Skeletal muscle cell (primary cell): Measurements from ENCODE around the gene RIPOR3.
"Not testable (repeated sequence)": the region's sequence is repeated elsewhere in the genome, so short reads cannot be mapped to it uniquely, and the experiment has no call there.

Experiments
- DNase-seq: peaks from one replicate; pipeline ENCODE4 v3.0.0-alpha.2; 2010; ENCODE audit warnings: low read depth
- H3K4me3 ChIP-seq: 2 replicates; pipeline ENCODE4 v1.5.1; 2011; ENCODE audit warnings: low read depth, mild to moderate bottlenecking, control low read depth, low read length, moderate library complexity

Gene RIPOR3

GRCh38 chr20:50620459-50620858, 70.9 kb downstream of the RIPOR3 start:
- not testable (repeated sequence) for DNase-seq

DNA sequence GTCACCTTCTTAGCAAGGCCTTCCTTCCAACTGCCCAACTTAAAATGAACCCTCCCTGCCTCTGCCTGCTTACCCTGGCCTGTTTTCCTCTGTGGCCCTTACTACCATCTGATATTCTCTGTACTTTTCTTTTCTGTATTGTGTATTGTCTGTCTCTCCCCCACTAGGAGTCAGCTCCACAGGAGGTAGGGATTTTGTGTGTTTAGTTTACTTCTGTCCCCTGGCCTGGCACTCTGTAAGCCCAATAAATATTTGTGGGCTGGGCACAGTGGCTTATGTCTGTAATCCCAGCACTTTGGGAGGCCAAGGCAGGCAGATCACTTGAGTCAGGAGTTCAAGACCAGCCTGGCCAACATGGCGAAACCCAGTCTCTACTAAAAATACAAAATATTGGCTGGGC, 72.8 kb downstream of the RIPOR3 start:
- H3K4me3 ChIP-seq: no peak overlapping the region
- no peak for DNase-seq

More at GRCh38 chr20:50620459-50620858, 70.9 kb downstream of the RIPOR3 start:
- H3K4me3 ChIP-seq: not testable (repeated sequence)

DNA sequence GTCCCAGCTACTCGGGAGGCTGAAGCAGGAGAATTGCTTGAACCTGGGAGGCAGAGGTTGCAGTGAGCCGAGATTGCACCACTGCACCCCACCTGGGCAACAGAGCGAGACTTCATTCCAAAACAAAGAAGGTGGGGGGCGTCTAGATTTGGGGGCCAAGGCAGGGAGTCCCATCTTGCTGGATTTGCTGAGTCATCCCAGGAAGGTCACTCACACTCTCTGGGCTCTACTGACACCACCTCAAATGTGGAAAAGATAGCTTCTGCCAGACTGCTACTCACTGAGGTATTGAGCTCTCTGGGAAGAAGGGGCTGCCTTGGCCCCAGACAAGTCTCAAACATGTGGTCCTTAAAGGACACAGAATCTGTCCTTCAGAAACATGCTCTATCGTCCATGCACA, 74.3 kb downstream of the RIPOR3 start:
- no peak for DNase-seq
- no peak overlapping the region for H3K4me3 ChIP-seq

DNA sequence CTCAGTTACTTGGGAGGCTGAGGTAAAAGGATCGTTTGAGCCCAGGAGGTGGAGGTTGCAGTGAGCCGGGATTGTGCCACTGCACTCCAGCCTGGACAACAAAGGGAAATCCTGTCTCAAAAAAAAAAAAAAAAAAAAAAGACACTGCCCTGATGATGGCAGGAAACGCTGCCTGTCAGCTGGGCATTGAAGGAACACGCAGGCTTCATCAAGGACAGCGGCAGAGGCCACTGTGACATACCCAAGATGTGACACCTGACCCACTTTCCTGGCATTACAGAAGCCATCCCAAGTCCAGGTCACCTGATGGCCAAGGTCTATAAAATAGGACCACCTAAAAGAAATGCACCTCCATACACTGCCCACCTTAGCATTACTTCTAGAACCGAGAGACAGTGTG, 75.9 kb downstream of the RIPOR3 start:
- H3K4me3 ChIP-seq: no peak overlapping the region
- no peak for DNase-seq

GRCh38 chr20:50613438-50614169, 77.7 kb downstream of the RIPOR3 start:
- no peak for DNase-seq

DNA sequence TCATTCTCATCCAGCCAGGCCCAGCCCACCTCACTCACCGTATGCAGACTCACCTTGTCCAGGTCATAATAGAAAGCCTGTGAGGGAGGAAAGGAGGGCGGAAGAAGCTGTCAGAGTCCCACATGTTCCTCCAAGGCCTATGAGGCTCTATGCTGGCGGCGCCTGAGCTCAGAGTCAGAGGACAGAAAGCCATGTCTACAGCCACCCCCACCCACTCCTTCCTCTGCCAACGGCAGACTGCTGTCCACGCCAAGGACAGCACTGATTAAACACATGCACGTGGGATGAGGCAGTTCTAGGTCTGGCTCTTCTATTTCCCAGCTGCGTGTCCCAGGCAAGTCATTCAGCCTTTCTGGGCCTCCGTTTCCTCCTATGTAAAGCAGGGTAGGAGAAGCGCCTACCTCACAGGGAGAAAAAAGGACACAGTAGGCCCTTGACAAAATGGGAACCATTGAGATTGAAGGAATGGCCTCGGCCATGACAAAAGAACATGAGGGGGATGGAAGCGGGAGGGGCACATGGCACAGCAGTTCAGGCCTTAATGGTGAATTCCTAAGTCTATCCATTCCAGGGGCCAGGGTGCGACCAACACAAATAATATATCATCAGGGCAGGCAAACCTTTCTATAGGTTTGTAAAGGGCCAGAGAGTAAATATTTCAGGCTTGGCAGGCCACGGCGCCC, 80.1 kb downstream of the RIPOR3 start:
- DNase-seq: no peak
- H3K4me3 ChIP-seq: no peak overlapping the region

More at GRCh38 chr20:50613438-50614169, 77.7 kb downstream of the RIPOR3 start:
- H3K4me3 ChIP-seq: no peak overlapping the region

DNA sequence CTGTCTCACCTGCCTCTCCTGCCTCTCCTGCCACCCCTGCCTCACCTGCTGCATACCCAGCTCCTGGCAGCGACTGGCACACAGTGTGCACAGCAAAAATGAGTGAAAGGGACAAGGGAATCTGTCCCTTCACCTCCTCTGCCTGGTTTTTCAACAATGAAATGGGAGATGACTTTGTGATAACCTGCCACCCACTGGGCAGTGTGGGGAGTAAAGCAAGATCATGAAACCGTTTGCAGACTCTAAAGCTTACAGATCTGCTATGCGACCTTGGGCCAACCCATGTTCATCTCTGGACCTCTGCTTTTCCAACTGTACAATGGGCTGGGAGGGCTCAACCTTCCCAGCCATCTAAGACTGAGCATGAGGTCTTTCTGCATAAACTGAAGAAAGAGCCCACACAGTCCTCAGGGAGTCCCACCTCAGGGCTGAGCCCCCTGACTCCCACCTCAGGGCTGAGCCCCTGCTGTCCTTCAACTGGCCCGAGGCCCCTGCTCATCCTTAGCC, 81.1 kb downstream of the RIPOR3 start:
- H3K4me3 ChIP-seq: no peak overlapping the region
- no peak for DNase-seq

DNA sequence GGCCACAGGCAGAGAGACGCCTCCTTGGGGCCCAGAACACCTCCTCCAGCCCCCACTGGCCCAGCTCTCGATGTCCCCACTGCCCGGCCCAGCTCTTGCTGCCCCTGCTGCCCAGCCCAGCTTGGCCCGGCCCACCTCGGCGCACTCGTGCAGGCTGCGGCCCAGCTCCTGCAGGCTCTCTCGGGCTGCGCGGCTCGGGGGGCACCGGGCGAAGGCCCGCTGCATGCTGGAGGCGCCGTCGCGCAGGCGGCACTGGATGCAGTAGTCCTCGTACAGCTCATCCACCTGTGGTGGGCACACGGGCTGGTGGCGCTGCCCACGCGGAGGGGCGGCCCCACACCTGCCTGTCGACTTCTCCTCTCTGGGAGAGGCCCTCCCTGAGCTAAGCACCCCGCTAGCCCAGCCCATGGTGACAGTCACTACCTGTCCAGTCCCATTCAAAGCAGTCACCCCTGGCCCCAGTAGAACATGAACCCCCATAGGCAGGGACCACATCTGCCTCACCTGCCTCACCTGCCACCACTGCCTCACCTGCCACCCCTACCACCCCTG, 81.8 kb downstream of the RIPOR3 start:
- no peak overlapping the region for H3K4me3 ChIP-seq
- DNase-seq: no peak

DNA sequence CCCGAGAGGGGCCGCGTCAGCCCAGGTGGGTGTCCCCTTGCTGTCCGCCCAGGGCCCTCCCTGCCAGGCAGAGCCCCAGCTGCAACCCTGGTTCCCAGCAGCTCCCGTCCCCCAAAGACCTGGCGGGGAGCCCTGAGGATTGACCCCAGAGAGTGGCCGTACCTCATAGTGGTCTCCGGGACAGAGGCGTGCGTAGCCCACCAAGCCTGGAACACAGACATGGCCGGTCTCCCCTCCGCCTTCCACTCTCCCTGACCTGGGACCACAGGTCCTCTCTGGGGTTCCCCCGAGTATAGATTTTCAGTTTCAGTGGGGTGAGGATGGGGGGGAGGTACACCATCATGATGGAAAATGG, 82.6 kb downstream of the RIPOR3 start:
- DNase-seq: no peak
- no peak overlapping the region for H3K4me3 ChIP-seq

DNA sequence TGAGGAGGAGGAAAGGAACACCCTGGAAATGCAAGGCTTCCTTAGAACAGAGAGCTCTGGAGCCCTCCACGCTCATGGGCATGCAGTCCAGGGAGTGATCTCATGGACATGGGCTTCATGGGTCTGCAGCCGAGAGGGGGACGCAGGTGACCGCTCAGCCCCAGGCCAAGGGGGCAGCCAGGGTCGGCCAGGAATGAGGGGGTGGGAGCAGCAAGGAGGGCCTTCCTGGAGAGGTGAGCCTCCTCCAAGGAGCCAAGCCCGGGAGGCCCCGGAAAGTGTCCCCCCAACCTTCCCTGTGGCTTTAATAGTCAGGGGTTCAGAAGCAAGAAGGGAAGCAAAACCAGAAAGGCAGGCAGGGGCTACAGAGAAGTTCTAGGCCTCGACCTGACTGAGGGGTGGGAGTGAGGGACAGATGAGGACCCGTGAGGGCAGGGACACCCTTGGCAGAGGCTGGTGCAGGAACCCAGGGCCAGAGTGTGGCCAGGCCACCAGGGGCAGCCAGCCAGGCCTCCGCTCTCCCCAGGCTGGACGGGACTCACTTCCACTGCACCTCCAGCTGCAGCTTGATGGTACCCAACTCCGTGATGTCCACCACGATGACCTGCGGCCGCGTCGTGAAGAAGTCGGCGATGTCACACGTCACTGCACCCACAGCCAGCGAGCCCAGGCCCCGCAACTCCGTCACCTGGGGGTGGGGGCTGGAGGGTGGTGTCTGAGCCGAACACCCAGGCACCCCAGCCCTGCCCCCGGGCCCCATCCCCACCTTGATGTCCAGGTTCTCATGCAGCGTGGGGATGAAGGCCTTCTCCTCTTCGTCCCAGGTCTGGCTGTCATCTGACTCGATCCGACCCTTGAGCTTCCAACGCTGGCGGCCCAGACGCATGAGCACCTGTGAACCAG, 83.2 kb downstream of the RIPOR3 start:
- H3K4me3 ChIP-seq: no peak overlapping the region
- no peak for DNase-seq

DNA sequence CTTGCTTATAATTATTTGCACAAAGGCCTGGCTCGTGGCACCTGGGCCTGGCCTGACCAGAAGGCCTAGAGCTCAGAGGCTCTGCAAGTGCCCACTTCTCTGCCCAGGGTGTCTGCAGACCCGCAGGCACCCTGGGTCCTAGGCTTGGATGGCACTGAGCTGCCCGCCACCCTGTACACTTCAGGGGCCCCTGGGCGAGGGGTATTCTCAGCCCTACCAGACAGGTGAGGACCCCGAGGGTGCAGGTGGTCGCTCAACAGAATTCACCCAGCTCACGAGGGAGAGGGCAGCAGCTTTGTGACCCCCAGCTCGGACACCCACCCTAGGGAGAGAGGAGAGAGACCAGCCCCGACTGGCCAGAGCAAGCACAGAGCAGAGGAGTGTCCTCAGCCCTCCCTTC, 83.9 kb downstream of the RIPOR3 start:
- DNase-seq: no peak
- no peak overlapping the region for H3K4me3 ChIP-seq

GRCh38 chr20:50605136-50605535, 86.2 kb downstream of the RIPOR3 start:
- no peak overlapping the region for H3K4me3 ChIP-seq
- no peak for DNase-seq

DNA sequence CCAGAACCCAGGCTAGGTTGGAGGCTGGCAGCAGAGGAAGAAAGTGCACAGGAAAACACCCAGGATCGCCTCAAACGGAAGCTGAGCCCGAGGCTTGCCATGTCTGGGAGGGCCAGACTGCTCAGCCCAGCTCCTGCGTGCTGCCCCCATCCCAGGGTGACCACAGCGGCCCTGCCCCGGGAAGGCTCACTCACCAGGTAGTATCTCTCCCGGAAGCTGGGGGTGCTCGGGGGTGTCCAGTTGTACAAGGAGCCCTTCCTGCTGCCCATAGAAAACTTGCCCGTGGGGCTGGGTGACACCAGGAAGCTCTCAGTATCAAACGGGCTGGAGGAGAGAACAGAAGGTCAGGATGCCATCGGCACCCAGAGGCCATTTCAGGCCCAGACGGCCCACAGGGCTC, 86.9 kb downstream of the RIPOR3 start:
- no peak overlapping the region for H3K4me3 ChIP-seq
- no peak for DNase-seq

GRCh38 chr20:50602432-50603088, 88.8 kb downstream of the RIPOR3 start:
- no peak overlapping the region for H3K4me3 ChIP-seq
- DNase-seq: no peak

- DNase-seq: no peak
- no peak overlapping the region for H3K4me3 ChIP-seq
Observed at GRCh38 chr20:50601511-50602431, 89.6 kb downstream of the RIPOR3 start.

DNA sequence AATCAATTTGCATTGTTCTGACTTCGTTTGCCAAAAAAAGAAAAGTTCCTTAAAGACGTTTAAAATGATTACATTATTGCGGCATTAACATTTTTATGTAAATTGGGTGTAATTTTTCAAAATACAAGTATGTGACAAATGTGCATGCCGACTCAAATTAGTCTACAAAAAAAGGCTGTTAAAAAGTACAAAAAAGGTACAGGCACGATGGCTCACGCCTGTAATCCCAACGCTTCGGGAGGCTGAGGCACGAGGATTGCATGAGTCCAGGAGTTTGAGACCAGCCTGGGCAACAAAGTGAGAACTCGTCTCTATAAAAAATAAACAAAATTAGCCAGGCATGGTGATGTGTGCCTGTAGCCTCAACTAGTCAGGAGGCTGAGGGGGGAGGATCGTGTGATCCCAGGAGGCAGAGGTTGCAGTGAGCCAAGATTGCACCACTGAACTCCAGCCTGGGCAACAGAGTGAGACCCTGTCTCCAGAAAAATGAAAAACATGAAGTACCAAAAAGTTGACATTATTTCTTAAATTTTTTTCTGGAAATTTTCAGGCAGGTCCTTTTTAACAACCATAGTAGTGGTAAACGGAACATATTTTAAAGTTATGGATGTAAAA, 91.0 kb downstream of the RIPOR3 start:
- H3K4me3 ChIP-seq: no peak overlapping the region
- no peak for DNase-seq

DNA sequence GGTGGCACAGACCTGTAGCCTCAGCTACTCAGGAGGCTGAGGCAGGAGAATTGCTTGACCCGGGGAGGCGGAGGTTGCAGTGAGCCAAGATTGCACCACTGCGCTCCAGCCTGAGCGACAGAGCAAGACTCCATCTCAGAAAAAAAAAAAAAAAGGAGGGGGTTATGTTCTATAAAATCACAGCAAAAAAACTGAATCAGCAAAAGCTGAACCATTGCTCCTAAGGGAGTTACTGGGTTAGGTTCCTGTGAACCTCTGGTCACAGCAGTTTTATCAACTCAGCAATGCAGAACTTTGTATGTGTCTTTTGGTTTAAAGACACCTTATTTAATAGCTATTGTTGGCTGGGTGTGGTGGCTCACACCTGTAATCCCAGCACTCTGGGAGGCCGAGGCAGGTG, 92.6 kb downstream of the RIPOR3 start:
- not testable (repeated sequence) for H3K4me3 ChIP-seq, DNase-seq

- DNase-seq: no peak
- H3K4me3 ChIP-seq: no peak overlapping the region
Observed at GRCh38 chr20:50598074-50598473, 93.3 kb downstream of the RIPOR3 start.
